Ishikawa (cell line): ENCODE results near the gene RMRP.

Experiments used
- CEBPB ChIP-seq: IDR thresholded peaks from 2 replicates; pipeline ENCODE4 v1.6.1; 2012
- TF ChIP-seq, protein P1 (sequence below): IDR thresholded peaks from 2 replicates; pipeline ENCODE4 v1.6.1; 2012; ENCODE audit warnings: low read depth, mild to moderate bottlenecking

DNA sequence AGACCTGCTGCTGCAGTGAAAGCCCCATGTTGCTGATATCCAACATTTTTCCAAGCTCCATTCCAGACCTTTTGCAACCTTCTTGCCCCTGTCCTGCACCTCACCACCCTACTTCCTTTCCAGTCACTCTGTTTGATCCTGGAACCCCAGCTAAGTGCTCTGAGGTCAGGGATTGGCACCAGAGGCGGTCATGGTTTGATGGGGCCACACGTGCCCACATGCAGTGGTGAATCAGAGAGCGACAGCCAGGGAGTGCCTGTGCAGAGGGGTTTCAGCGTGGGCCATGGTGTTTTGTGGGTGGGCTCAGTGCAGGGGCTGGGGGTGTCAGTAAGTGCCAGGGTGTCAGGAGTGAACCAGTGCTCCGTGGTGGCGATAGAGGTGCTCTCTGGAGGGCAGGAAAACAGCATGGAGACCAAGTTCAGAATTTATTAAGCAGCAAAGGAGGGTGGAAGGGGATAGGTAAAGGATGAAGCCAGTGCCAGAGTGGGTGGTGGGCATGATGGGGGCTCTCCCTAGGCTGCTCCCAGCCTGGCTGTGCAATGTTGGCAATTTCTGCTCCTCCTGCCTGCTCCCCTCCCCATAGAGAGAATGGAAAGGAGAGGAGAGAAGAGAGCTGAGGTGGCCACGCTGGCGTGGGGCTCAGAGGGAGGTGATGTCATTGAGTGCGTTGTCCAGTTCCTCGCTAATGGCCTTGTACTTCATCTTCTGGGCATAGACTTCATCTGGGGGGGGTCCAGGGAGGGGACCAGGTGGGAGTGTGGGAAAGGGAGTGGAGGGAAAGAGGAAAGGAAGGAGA is 24.9 kb upstream of the RMRP start:
- TF ChIP-seq CEBPB, result no peak
- TF ChIP-seq, protein P1, sequence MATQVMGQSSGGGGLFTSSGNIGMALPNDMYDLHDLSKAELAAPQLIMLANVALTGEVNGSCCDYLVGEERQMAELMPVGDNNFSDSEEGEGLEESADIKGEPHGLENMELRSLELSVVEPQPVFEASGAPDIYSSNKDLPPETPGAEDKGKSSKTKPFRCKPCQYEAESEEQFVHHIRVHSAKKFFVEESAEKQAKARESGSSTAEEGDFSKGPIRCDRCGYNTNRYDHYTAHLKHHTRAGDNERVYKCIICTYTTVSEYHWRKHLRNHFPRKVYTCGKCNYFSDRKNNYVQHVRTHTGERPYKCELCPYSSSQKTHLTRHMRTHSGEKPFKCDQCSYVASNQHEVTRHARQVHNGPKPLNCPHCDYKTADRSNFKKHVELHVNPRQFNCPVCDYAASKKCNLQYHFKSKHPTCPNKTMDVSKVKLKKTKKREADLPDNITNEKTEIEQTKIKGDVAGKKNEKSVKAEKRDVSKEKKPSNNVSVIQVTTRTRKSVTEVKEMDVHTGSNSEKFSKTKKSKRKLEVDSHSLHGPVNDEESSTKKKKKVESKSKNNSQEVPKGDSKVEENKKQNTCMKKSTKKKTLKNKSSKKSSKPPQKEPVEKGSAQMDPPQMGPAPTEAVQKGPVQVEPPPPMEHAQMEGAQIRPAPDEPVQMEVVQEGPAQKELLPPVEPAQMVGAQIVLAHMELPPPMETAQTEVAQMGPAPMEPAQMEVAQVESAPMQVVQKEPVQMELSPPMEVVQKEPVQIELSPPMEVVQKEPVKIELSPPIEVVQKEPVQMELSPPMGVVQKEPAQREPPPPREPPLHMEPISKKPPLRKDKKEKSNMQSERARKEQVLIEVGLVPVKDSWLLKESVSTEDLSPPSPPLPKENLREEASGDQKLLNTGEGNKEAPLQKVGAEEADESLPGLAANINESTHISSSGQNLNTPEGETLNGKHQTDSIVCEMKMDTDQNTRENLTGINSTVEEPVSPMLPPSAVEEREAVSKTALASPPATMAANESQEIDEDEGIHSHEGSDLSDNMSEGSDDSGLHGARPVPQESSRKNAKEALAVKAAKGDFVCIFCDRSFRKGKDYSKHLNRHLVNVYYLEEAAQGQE, result no peak
